ENCODE measurements around the gene ATP7A.
A peak's percentile ranks its signal among the peaks of the same experiment; 100 is the strongest.
"Not testable (repeated sequence)": the region's sequence is repeated elsewhere in the genome, so short reads cannot be mapped to it uniquely, and the experiment has no call there.

Gene ATP7A

DNA sequence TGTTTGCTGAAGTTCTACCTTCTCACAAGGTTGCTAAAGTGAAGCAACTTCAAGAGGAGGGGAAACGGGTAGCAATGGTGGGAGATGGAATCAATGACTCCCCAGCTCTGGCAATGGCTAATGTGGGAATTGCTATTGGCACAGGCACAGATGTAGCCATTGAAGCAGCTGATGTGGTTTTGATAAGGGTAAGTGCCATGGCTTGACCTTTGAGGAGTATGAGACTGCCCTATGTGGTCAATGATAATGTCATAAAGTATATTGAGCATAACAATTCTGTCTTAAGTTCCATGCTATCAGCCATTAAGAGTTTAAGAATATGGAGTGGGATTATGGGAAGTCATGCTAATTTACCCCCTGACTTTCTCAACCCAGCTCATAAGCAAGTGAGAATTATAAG, 132.1 kb downstream of the ATP7A start:
- no peak for DNase-seq (ENCODE audit: extremely low read depth, low read depth)
- no peak for TF ChIP-seq CTCF (IDR thresholded peaks at IDR 0.05; ENCODE audit: low read depth, low read length)

- no peak for DNase-seq (ENCODE audit: extremely low read depth, low read depth)
- no peak for TF ChIP-seq CTCF (IDR thresholded peaks at IDR 0.05; ENCODE audit: low read depth, low read length)
Measured at GRCh38 chrX:78046362-78046761, 135.9 kb downstream of the ATP7A start.

GRCh38 chrX:78048052-78048451, 137.6 kb downstream of the ATP7A start:
- no peak for TF ChIP-seq CTCF (IDR thresholded peaks at IDR 0.05; ENCODE audit: low read depth, low read length)
- no peak for DNase-seq (ENCODE audit: extremely low read depth, low read depth)

- no peak for DNase-seq (ENCODE audit: extremely low read depth, low read depth)
- TF ChIP-seq CTCF (IDR thresholded peaks at IDR 0.05; ENCODE audit: low read depth, low read length): no peak
Measured at GRCh38 chrX:78063687-78064086, 153.2 kb downstream of the ATP7A start.

DNA sequence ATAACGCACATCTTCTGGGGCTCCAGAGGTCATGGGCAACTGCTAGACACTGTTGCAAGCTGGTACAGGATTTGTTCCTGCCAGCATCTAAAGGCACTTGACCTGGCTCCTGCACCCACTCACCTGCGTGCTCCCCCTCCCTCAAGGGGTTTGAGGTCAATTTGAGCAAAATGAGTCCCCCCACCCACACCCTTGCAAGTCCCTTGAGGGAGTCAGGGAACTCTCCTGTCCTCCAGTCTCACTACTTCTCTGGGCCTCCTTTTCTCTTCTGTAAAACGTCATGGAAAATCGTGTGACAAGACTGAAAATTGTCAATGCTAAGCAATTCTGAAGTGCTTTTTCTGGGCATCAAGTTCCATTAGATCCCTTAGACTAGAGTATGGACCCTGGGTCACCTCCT, 153.7 kb downstream of the ATP7A start:
- no peak for TF ChIP-seq CTCF (IDR thresholded peaks at IDR 0.05; ENCODE audit: low read depth, low read length)
- DNase-seq (ENCODE audit: extremely low read depth, low read depth): no peak

DNA sequence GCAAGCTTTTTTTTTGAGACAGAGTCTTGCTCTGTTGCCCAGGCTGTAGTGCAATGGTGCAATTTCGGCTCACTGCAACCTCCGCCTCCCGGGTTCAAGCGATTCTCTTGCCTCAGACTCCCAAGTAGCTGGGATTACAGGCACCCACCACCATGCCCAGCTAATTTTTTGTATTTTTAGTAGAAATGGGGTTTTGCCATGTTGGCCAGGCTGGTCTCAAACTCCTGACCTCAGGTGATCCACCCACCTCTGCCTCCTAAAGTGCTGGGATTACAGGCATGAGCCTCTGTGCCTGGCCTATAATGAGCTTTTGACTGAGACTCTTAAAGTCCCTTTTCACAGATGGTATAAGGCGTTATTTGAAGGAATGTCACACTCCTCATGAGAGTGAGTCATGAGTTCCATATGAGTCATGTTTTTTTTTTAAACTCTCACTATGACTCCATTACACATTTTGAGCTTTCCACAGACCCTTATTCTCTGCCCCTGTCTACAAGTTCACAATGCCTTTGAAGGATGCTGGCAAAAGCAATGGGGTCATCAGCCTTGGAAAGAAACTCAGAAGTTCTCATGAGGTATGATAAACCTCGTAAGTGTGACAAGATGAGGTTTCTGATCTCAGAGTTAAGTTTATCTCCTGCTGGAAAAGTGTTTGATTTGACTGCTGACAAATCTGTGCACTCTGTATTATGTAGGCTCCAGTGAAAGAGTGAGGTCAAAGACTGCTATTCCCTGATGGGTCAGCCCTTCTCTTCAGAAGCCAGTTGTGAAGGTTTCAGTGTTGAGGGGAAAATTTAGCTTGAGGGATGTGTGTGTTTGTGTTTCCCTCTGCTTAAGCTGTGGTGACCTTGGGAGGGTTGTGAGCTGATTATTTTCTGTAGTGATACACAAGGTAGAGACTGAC, 154.5 kb downstream of the ATP7A start:
- peak; percentile 5 for DNase-seq (ENCODE audit: extremely low read depth, low read depth)

GRCh38 chrX:78066110-78066509, 155.6 kb downstream of the ATP7A start:
- DNase-seq (ENCODE audit: extremely low read depth, low read depth): no peak
- TF ChIP-seq CTCF (IDR thresholded peaks at IDR 0.05; ENCODE audit: low read depth, low read length): no peak

DNA sequence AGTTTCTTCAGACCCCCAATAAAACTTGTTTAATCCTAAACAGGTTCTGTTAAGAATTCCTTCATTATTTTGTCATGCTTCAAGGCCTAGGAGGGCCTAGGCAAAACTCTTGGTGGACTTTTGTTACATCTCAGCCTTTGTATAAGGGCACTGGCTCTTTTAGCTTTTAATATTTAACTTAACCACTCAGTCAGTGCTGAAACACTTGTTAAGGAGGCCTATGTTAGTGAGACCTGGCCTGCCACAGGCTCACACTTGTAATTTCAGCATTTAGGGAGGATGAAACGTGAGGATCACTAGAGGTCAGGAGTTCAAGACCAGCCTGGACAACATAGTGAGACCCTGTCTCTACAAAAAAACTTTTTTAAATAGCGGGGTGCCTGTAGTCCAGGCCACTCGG, 160.8 kb downstream of the ATP7A start:
- no peak for TF ChIP-seq CTCF (IDR thresholded peaks at IDR 0.05; ENCODE audit: low read depth, low read length)
- DNase-seq (ENCODE audit: extremely low read depth, low read depth): no peak

DNA sequence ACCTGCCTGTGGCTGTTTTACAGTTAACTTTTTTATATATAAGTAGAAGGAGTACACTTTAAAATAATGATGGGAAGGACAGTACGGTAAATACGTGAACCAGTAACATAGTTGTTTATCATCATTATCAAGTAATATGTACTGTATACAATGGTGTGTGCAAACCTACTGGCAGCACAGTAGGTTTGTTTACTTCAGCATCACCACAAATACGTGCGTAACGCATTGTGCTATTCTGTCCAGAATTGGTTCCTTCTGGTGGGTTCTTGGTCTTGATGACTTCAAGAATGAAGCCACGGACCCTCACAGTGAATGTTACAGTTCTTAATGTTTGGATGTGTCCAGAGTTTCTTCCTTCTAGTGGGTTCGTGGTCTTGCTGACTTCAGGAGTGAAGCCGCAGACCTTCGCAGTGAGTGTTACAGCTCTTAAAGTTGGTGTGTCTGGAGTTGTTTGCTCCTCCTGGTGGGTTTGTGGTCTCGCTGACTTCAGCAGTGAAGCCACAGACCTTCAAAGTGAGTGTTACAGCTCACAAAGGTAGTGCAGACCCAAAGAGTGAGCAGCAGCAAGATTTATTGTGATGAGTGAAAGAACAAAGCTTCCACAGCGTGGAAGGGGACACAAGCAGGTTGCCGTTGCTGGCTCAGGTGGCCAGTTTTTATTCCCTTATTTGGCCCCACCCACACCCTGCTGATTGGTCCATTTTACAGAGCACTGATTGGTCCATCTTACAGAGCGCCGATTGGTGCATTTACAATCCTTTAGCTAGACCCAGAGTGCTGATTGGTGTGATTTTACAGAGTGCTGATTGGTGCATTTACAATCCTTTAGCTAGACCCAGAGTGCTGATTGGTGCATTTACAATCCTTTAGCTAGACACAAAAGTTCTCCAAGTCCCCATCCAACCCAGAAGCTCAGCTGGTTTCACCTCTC, 162.9 kb downstream of the ATP7A start:
- DNase-seq (ENCODE audit: extremely low read depth, low read depth): not testable (repeated sequence)

Measured in AG09319 (cell line).